Medulla oblongata (tissue), 1 donor: ENCODE measurements around the gene SRRT.
A peak's percentile ranks its signal among the peaks of the same experiment; 100 is the strongest.
"Not testable (repeated sequence)": the region's sequence is repeated elsewhere in the genome, so short reads cannot be mapped to it uniquely, and the experiment has no call there.

ENCODE experiments used
- DNase-seq: peaks from one replicate; pipeline ENCODE4 v3.0.0-alpha.2; 2015; ENCODE audit errors: extremely low spot score

The SRRT gene

GRCh38 chr7:100874577-100875355 is at the start of gene SRRT:
Gene SRRT (plus strand): TSS chr7:100875103. CDS start chr7:100875591, 488 bp downstream.
- DNase-seq: peak; percentile 99

- no peak for DNase-seq
These were observed 49.7 kb upstream of the SRRT start for GRCh38 chr7:100825215-100825671.

GRCh38 chr7:100825751-100826513 is 49.0 kb upstream of the SRRT start:
- DNase-seq: no peak

- DNase-seq: no peak
These were observed 48.2 kb upstream of the SRRT start for GRCh38 chr7:100826514-100827329.

- no peak for DNase-seq
These were observed 47.3 kb upstream of the SRRT start, which contains the start of gene EPHB4 for GRCh38 chr7:100827330-100828226. Gene EPHB4 (minus strand): TSS chr7:100827523. CDS start chr7:100827030, 493 bp downstream.

- DNase-seq: no peak
These were observed 45.7 kb upstream of the SRRT start for GRCh38 chr7:100829150-100829716.

GRCh38 chr7:100830396-100830795 is 44.5 kb upstream of the SRRT start:
- DNase-seq: no peak

- DNase-seq: no peak
These were observed 42.6 kb upstream of the SRRT start for GRCh38 chr7:100832281-100832633.

GRCh38 chr7:100835903-100836811 is 38.7 kb upstream of the SRRT start:
- no peak for DNase-seq

GRCh38 chr7:100836812-100837098 is 38.1 kb upstream of the SRRT start:
- no peak for DNase-seq

GRCh38 chr7:100837099-100837836 is 37.6 kb upstream of the SRRT start:
- DNase-seq: peak; percentile 91

GRCh38 chr7:100839361-100839760 is 35.5 kb upstream of the SRRT start:
- DNase-seq: no peak

GRCh38 chr7:100840470-100841100 is 34.3 kb upstream of the SRRT start:
- no peak for DNase-seq

GRCh38 chr7:100847360-100847759 is 27.5 kb upstream of the SRRT start:
- no peak for DNase-seq

GRCh38 chr7:100852048-100852872 is 22.6 kb upstream of the SRRT start, which contains the start of gene SLC12A9:
Gene SLC12A9 (plus strand): TSS chr7:100852713. CDS start chr7:100854198, 1,485 bp downstream.
- DNase-seq: peak; percentile 90

- DNase-seq: no peak
These were observed 20.6 kb upstream of the SRRT start for GRCh38 chr7:100854146-100854895.

- not testable (repeated sequence) for DNase-seq
These were observed 20.0 kb upstream of the SRRT start for GRCh38 chr7:100854899-100855298.
